HCT116 (cell line): ENCODE results near the gene PLEKHG3. TPM values are rescaled to one million over a fixed set of nuclear protein-coding genes. Genes with fewer than 3 reads are reported as not detected.
A peak's percentile ranks its signal among the peaks of the same experiment; 100 is the strongest.

Source experiments
- ATAC-seq: fragments of 200-7000 bp; cut with Tn5 transposase; 2 replicates; pipeline ENCODE4 v1.9.1; 2020; ENCODE audit warnings: mild to moderate bottlenecking, moderate library complexity
- BruUV-seq: library from RNA; stranded (reverse); fragments of 400-500 nt; replicated peaks from 2 replicates; lab custom pipeline; 2021; lab: Mats Ljungman, UMichigan
- CTCF ChIA-PET: fragments of 300-600 bp; sonication (Branson Sonifier 250); formaldehyde crosslinking; loops from one replicate; lab custom pipeline; 2021; ENCODE audit warnings: antibody characterized with exemption; lab: Charles Lee
- POLR2A ChIA-PET: fragments of 300-600, 350-600 bp; sonication (Branson Sonifier 250); formaldehyde crosslinking; loops from one replicate; lab custom pipeline; 2021; ENCODE audit warnings: antibody characterized with exemption; lab: Charles Lee
- RAD21 ChIA-PET, 2 experiments: fragments of 300-600 bp; sonication (Branson Sonifier 250); formaldehyde crosslinking; loops; one replicate each; lab custom pipeline; 2023; ENCODE audit warnings: low total read pairs in 2 of 2; ENCODE audit not compliant: uncharacterized antibody in 2 of 2, unreplicated experiment in 2 of 2, low non-redundant PET in 1 of 2; lab: Charles Lee
- DNase-seq: peaks from one replicate; pipeline ENCODE4 v3.0.0-alpha.2; 2010; ENCODE audit warnings: low read depth, low spot score
- H2AFZ ChIP-seq: fragments of 200-600 bp; shearing (Covaris generic), sonication (generic); 2 replicates; pipeline ENCODE4 v1.6.1; 2017; ENCODE audit warnings: low read depth, mixed run types, mixed read lengths, antibody characterized with exemption, low read length; ENCODE audit not compliant: poor library complexity, severe bottlenecking
- H3K27ac ChIP-seq: 2 replicates; pipeline ENCODE4 v1.5.1; 2012; ENCODE audit warnings: low read depth, low read length
- H3K27me3 ChIP-seq: fragments of 200-600 bp; sonication (generic); 2 replicates; pipeline ENCODE4 v1.6.1; 2016; ENCODE audit warnings: mixed run types, low read length, mixed read lengths; ENCODE audit not compliant: insufficient read depth
- H3K36me3 ChIP-seq, 2 experiments: fragments of 200-500 bp in 1 of 2; fragments of 200-600 bp in 1 of 2; sonication (Bioruptor generic) in 1 of 2; sonication (generic) in 1 of 2; 2 replicates each; pipeline versions ENCODE4 v1.5.1 to v1.6.1; 2014 to 2016; ENCODE audit warnings: low read length in 2 of 2, inconsistent platforms in 1 of 2, mixed read lengths in 1 of 2, mixed run types in 1 of 2; ENCODE audit not compliant: insufficient read depth in 2 of 2, control insufficient read depth in 1 of 2
- H3K4me1 ChIP-seq, 2 experiments: fragments of 200-600 bp in 1 of 2; sonication (generic) in 1 of 2; 2 replicates each; pipeline versions ENCODE4 v1.5.1 to v1.6.1; 2012 to 2017; ENCODE audit warnings: low read length in 2 of 2, inconsistent platforms in 1 of 2, mild to moderate bottlenecking in 1 of 2, mixed read lengths in 1 of 2, mixed run types in 1 of 2, moderate library complexity in 1 of 2; ENCODE audit not compliant: insufficient read depth in 2 of 2, control insufficient read depth in 1 of 2
- H3K4me2 ChIP-seq: fragments of 200-600 bp; sonication (generic); 2 replicates; pipeline ENCODE4 v1.6.1; 2017; ENCODE audit warnings: mixed run types, low read length, mixed read lengths
- H3K4me3 ChIP-seq, 2 experiments: fragments of 200-600 bp in 1 of 2; sonication (generic) in 1 of 2; replicated peaks in 1 of 2; 2 replicates each; pipeline ENCODE4 v1.5.1; 2011 to 2016; ENCODE audit warnings: low read length in 2 of 2, control low read depth in 1 of 2, low read depth in 1 of 2, mild to moderate bottlenecking in 1 of 2, mixed read lengths in 1 of 2, mixed run types in 1 of 2
- H3K79me2 ChIP-seq: fragments of 200-600 bp; sonication (generic); 2 replicates; pipeline ENCODE4 v1.6.1; 2017; ENCODE audit warnings: mild to moderate bottlenecking, mixed run types, low read length, moderate library complexity, mixed read lengths; ENCODE audit not compliant: insufficient read depth
- H3K9ac ChIP-seq: fragments of 200-600 bp; sonication (generic); 2 replicates; pipeline ENCODE4 v1.6.1; 2016; ENCODE audit warnings: low read length, mixed read lengths
- H3K9me2 ChIP-seq: fragments of 200-600 bp; sonication (generic), shearing (Covaris generic); 2 replicates; pipeline ENCODE4 v1.6.1; 2017; ENCODE audit warnings: mixed run types, mild to moderate bottlenecking, moderate library complexity; ENCODE audit not compliant: insufficient read depth
- H3K9me3 ChIP-seq, 2 experiments: fragments of 200-500 bp in 1 of 2; fragments of 200-600 bp in 1 of 2; sonication (Bioruptor generic) in 1 of 2; sonication (generic) in 1 of 2; 2 replicates each; pipeline ENCODE4 v1.6.1; 2014 to 2017; ENCODE audit warnings: low read length in 2 of 2, mixed read lengths in 2 of 2, inconsistent platforms in 1 of 2, low read depth in 1 of 2, mild to moderate bottlenecking in 1 of 2, mixed run types in 1 of 2, moderate library complexity in 1 of 2; ENCODE audit not compliant: control insufficient read depth in 1 of 2, insufficient read depth in 1 of 2
- H4K20me1 ChIP-seq: fragments of 200-600 bp; sonication (generic), shearing (Covaris generic); 2 replicates; pipeline ENCODE4 v1.6.1; 2017; ENCODE audit warnings: mixed run types, mild to moderate bottlenecking, moderate library complexity; ENCODE audit not compliant: insufficient read depth
- CBX3 ChIP-seq: IDR thresholded peaks from 2 replicates; pipeline ENCODE4 v1.6.1; 2012; ENCODE audit warnings: low read depth
- CEBPB ChIP-seq: IDR thresholded peaks from 2 replicates; pipeline ENCODE4 v1.6.1; 2012; ENCODE audit warnings: low read depth
- EGR1 ChIP-seq: IDR thresholded peaks from 2 replicates; pipeline ENCODE4 v1.6.1; 2012; ENCODE audit warnings: low read depth
- ELF1 ChIP-seq: IDR thresholded peaks from 2 replicates; pipeline ENCODE4 v1.6.1; 2012; ENCODE audit warnings: low read depth, borderline replicate concordance
- EZH2 ChIP-seq: fragments of 200-600 bp; sonication (generic); IDR thresholded peaks from 2 replicates; pipeline ENCODE4 v1.6.1; 2017; ENCODE audit warnings: antibody characterized with exemption, mixed run types
- EZH2phosphoT487 ChIP-seq: fragments of 200-600 bp; IDR thresholded peaks from 2 replicates; pipeline ENCODE4 v1.6.1; 2018; ENCODE audit warnings: antibody characterized with exemption, borderline replicate concordance
- FOSL1 ChIP-seq: IDR thresholded peaks from 2 replicates; pipeline ENCODE4 v1.6.1; 2012; ENCODE audit warnings: low read depth
- JUND ChIP-seq: IDR thresholded peaks from 2 replicates; pipeline ENCODE4 v1.6.1; 2012
- MAX ChIP-seq: IDR thresholded peaks from 2 replicates; pipeline ENCODE4 v1.6.1; 2012
- POLR2AphosphoS5 ChIP-seq: IDR thresholded peaks from 2 replicates; pipeline ENCODE4 v1.6.1; 2011; ENCODE audit warnings: mild to moderate bottlenecking, low read depth, low read length, moderate library complexity
- RAD21 ChIP-seq: IDR thresholded peaks from 2 replicates; pipeline ENCODE4 v1.6.1; 2012; ENCODE audit warnings: low read depth, mild to moderate bottlenecking
- REST ChIP-seq: IDR thresholded peaks from 2 replicates; pipeline ENCODE4 v1.6.1; 2012; ENCODE audit warnings: low read depth
- SIN3A ChIP-seq: IDR thresholded peaks from 2 replicates; pipeline ENCODE4 v1.6.1; 2012; ENCODE audit warnings: low read depth
- SP1 ChIP-seq: IDR thresholded peaks from 2 replicates; pipeline ENCODE4 v1.6.1; 2012; ENCODE audit warnings: low read depth
- SRF ChIP-seq: IDR thresholded peaks from 2 replicates; pipeline ENCODE4 v1.6.1; 2012; ENCODE audit warnings: low read depth
- TCF7L2 ChIP-seq: IDR thresholded peaks from 2 replicates; pipeline ENCODE4 v1.7.0; 2011; ENCODE audit warnings: borderline replicate concordance, inconsistent platforms; ENCODE audit not compliant: insufficient read depth, insufficient read length; ENCODE audit errors: extremely low read depth
- YY1 ChIP-seq: IDR thresholded peaks from 2 replicates; pipeline ENCODE4 v1.6.1; 2011; ENCODE audit warnings: low read length, low read depth, moderate library complexity, mild to moderate bottlenecking; ENCODE audit not compliant: insufficient replicate concordance; ENCODE audit errors: extremely low read depth
- ZFX ChIP-seq: fragments of 450-650 bp; IDR thresholded peaks from 2 replicates; pipeline ENCODE4 v1.6.1; 2017
- ZNF274 ChIP-seq: fragments of 200-500 bp; sonication (Bioruptor generic); IDR thresholded peaks from 2 replicates; pipeline ENCODE4 v1.6.1; 2014; ENCODE audit warnings: mild to moderate bottlenecking, low read depth, low read length, inconsistent platforms
- intact Hi-C: fragments of 100-400 bp; cut with micrococcal nuclease; formaldehyde crosslinking; loops from 2 replicates; pipeline ENCODE4 v1.10.0; 2022
- total RNA-seq: library from RNA; stranded (reverse); gene quantifications from one replicate; pipeline ENCODE4 v1.2.1, GENCODE V29; 2021; ENCODE audit not compliant: unreplicated experiment
- TF ChIP-seq, protein P1 (sequence below), 3 experiments: fragments of 200-600 bp in 1 of 3; sonication (generic) in 1 of 3; IDR thresholded peaks in 2 of 3; conservative IDR thresholded peaks in 1 of 3; 2 replicates each; pipeline ENCODE4 v1.5.1; 2012 to 2017; ENCODE audit warnings: low read depth in 2 of 3, low read length in 2 of 3, antibody characterized with exemption in 1 of 3, borderline replicate concordance in 1 of 3, control low read depth in 1 of 3, mild to moderate bottlenecking in 1 of 3, mixed read lengths in 1 of 3, mixed run types in 1 of 3, moderate library complexity in 1 of 3; ENCODE audit not compliant: insufficient read depth in 1 of 3

The PLEKHG3 gene
- total RNA-seq, 1 experiment from 2014 or later, result 55.6 TPM

DNA sequence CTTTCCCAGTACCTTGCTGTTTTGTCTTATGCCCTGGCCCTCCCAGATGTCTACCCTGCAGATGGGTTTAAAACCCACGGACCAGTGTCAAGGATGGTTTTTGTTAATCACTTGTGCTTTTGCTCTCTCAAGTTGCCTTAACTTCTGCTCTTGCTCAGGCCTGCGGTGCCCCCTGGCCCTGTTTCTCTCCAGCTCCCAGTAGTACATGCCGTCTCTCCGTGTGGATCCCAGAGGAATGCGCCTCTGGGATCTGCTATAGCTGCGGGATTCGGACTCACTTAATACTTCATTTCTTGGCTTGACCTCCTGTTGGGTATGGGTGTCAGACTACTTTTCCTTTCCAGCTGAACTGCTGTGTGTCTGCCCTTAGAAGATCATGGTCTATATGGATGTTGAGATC, 14.5 kb downstream of the PLEKHG3 start:
- TF ChIP-seq SP1, result no peak
- TF ChIP-seq TCF7L2, result no peak
- no peak for TF ChIP-seq POLR2AphosphoS5
- no peak for TF ChIP-seq EZH2phosphoT487
- TF ChIP-seq MAX, result no peak
- TF ChIP-seq ELF1, result no peak
- TF ChIP-seq FOSL1, result no peak
- no peak for TF ChIP-seq YY1
- no peak for TF ChIP-seq SRF
- TF ChIP-seq CEBPB, result no peak
- no peak for TF ChIP-seq EZH2
- TF ChIP-seq EGR1, result no peak
- no peak for TF ChIP-seq RAD21
- no peak for TF ChIP-seq ZFX
- TF ChIP-seq JUND, result no peak
- TF ChIP-seq, protein P1, sequence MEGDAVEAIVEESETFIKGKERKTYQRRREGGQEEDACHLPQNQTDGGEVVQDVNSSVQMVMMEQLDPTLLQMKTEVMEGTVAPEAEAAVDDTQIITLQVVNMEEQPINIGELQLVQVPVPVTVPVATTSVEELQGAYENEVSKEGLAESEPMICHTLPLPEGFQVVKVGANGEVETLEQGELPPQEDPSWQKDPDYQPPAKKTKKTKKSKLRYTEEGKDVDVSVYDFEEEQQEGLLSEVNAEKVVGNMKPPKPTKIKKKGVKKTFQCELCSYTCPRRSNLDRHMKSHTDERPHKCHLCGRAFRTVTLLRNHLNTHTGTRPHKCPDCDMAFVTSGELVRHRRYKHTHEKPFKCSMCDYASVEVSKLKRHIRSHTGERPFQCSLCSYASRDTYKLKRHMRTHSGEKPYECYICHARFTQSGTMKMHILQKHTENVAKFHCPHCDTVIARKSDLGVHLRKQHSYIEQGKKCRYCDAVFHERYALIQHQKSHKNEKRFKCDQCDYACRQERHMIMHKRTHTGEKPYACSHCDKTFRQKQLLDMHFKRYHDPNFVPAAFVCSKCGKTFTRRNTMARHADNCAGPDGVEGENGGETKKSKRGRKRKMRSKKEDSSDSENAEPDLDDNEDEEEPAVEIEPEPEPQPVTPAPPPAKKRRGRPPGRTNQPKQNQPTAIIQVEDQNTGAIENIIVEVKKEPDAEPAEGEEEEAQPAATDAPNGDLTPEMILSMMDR (IDR thresholded peaks at IDR 0.05 in 2 of 3, conservative IDR thresholded peaks at IDR 0.05 in 1 of 3; ENCODE audit: borderline replicate concordance in 1 of 3, insufficient read depth in 1 of 3, low read depth in 2 of 3, low read length in 2 of 3), result no peak
- no peak for TF ChIP-seq CBX3
- no peak for TF ChIP-seq ZNF274
- TF ChIP-seq REST, result no peak
- TF ChIP-seq SIN3A, result no peak
- DNase-seq, result no peak
- ChIA-PET RAD21 (no interaction called here), CTCF (no interaction called here), POLR2A (no interaction called here)
- Histone ChIP-seq H3K27ac (peak overlapping the region; percentile 76; the same call in 1 of the 2 replicates), H4K20me1 (no peaks in the 10 kb centered on the region), H3K4me3 (no peak overlapping the region), H3K27me3 (no peaks in the 10 kb centered on the region), H3K4me1 (peaks cover 86 to 99% of the 10 kb centered on the region in 2 experiments), H3K4me2 (peak overlapping the region; percentile 74), H3K9me3 (no peaks in the 10 kb centered on the region), H3K36me3 (peaks cover 0 to 3% of the 10 kb centered on the region in 2 experiments; a peak in 1 of 4 replicates), H3K9ac (0 out of 2 replicates have a peak overlapping the region, but pooled peaks have one; percentile 42), H3K9me2 (no peaks in the 10 kb centered on the region), H2AFZ (no peak overlapping the region), H3K79me2 (peaks cover 96% of the 10 kb centered on the region)
- BruUV-seq, result no TSS peak
- no peak for ATAC-seq
- intact Hi-C loops, result no loop called here
